ENCODE measurements around the gene MSX2. TPM values are rescaled to one million over a fixed set of nuclear protein-coding genes. Genes with fewer than 3 reads are reported as not detected.

MSX2 gene
- total RNA-seq, 1 experiment from 2014 or later: not detected

DNA sequence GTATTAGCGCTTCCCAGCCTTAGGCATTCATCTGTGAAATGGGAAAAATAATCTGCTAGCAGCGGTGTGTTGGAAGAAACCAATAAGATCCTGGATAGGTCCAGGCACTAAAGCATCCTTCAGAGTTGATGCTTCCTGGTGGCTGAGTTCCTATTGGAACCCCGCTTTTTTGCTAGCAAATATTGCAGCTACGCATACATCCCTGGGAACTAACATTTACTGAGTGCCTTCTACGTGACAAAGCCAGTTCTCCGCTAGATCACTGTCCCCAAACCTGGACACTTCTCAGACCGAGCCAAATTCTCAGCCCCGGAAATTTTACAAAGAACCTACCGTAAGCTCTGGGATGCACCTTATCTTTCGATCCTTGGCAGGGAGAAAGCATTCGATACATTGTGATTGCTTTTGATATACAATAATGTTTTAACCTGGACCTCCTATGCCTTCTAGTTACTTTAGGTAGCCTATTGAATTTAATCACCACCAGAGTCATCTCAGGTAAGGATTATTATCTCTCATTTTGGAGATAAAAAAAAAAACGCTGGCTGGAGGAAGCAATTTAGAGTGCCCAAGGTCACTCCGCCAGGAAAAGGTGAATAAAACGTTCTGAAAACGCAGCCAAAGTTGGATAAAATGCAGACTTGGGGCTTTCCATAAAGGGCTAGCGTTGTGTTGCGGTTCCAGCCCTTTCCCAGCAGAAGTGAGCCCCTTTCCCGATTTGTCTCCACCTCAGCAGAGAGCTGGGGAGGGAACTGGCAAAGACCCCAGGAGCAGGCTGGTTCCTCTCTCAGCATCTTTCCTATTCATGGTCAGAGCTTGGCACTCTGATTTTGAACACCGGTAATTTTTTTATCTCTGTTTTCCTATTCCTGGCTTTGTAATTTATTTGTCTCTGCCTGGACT is 2.6 kb upstream of the MSX2 start:
- H3K4me2 ChIP-seq (ENCODE audit: low read depth, low read length, poor library complexity, severe bottlenecking): no peak overlapping the region
- DNase-seq: no peak
- H3K9ac ChIP-seq (ENCODE audit: low read length): no peak overlapping the region
- no peak overlapping the region for H2AFZ ChIP-seq (ENCODE audit: low read length)
- H3K4me3 ChIP-seq (ENCODE audit: low read length): no peak overlapping the region
- H3K36me3 ChIP-seq (ENCODE audit: insufficient read depth, low read length): no peaks in the 10 kb centered on the region
- H3K9me2 ChIP-seq (replicated peaks; ENCODE audit: insufficient read depth, low read length): no peaks in the 10 kb centered on the region
- H4K20me1 ChIP-seq (ENCODE audit: insufficient read depth, low read depth, low read length): no peaks in the 10 kb centered on the region
- no peaks in the 10 kb centered on the region for H3K79me2 ChIP-seq (ENCODE audit: low read length)
- H3K9me3 ChIP-seq (ENCODE audit: low read length): no peaks in the 10 kb centered on the region
- no peaks in the 10 kb centered on the region for H3K27me3 ChIP-seq (ENCODE audit: low read length)
- no peak overlapping the region for H3K27ac ChIP-seq (ENCODE audit: low read length)
- H3K4me1 ChIP-seq (ENCODE audit: low read length): no peaks in the 10 kb centered on the region

GRCh38 chr5:174722500-174722899 is 1.9 kb upstream of the MSX2 start:
- H3K9me3 ChIP-seq (ENCODE audit: low read length): no peaks in the 10 kb centered on the region
- no peak overlapping the region for H3K4me3 ChIP-seq (ENCODE audit: low read length)
- H4K20me1 ChIP-seq (ENCODE audit: insufficient read depth, low read depth, low read length): no peaks in the 10 kb centered on the region
- no peaks in the 10 kb centered on the region for H3K4me1 ChIP-seq (ENCODE audit: low read length)
- H3K36me3 ChIP-seq (ENCODE audit: insufficient read depth, low read length): no peaks in the 10 kb centered on the region
- H2AFZ ChIP-seq (ENCODE audit: low read length): no peak overlapping the region
- no peaks in the 10 kb centered on the region for H3K27me3 ChIP-seq (ENCODE audit: low read length)
- no peaks in the 10 kb centered on the region for H3K79me2 ChIP-seq (ENCODE audit: low read length)
- H3K9me2 ChIP-seq (replicated peaks; ENCODE audit: insufficient read depth, low read length): no peaks in the 10 kb centered on the region
- no peak overlapping the region for H3K4me2 ChIP-seq (ENCODE audit: low read depth, low read length, poor library complexity, severe bottlenecking)
- DNase-seq: no peak
- no peak overlapping the region for H3K9ac ChIP-seq (ENCODE audit: low read length)
- H3K27ac ChIP-seq (ENCODE audit: low read length): no peak overlapping the region

- Histone ChIP-seq H4K20me1 (ENCODE audit: insufficient read depth, low read depth, low read length) (no peaks in the 10 kb centered on the region), H3K27me3 (ENCODE audit: low read length) (no peaks in the 10 kb centered on the region), H3K27ac (ENCODE audit: low read length) (no peak overlapping the region), H3K9ac (ENCODE audit: low read length) (no peak overlapping the region), H2AFZ (ENCODE audit: low read length) (no peak overlapping the region), H3K36me3 (ENCODE audit: insufficient read depth, low read length) (no peaks in the 10 kb centered on the region), H3K4me1 (ENCODE audit: low read length) (no peaks in the 10 kb centered on the region), H3K79me2 (ENCODE audit: low read length) (no peaks in the 10 kb centered on the region), H3K9me3 (ENCODE audit: low read length) (no peaks in the 10 kb centered on the region), H3K4me2 (ENCODE audit: low read depth, low read length, poor library complexity, severe bottlenecking) (no peak overlapping the region), H3K4me3 (ENCODE audit: low read length) (no peak overlapping the region), H3K9me2 (replicated peaks; ENCODE audit: insufficient read depth, low read length) (no peaks in the 10 kb centered on the region)
- DNase-seq: no peak
These were observed 935 bp upstream of the MSX2 start for GRCh38 chr5:174723315-174723978.

- H3K27ac ChIP-seq (ENCODE audit: low read length): no peak overlapping the region
- no peak overlapping the region for H3K9ac ChIP-seq (ENCODE audit: low read length)
- H3K27me3 ChIP-seq (ENCODE audit: low read length): no peaks in the 10 kb centered on the region
- H2AFZ ChIP-seq (ENCODE audit: low read length): no peak overlapping the region
- no peaks in the 10 kb centered on the region for H3K79me2 ChIP-seq (ENCODE audit: low read length)
- H3K9me2 ChIP-seq (replicated peaks; ENCODE audit: insufficient read depth, low read length): no peaks in the 10 kb centered on the region
- H3K4me3 ChIP-seq (ENCODE audit: low read length): no peak overlapping the region
- no peaks in the 10 kb centered on the region for H3K36me3 ChIP-seq (ENCODE audit: insufficient read depth, low read length)
- H3K4me2 ChIP-seq (ENCODE audit: low read depth, low read length, poor library complexity, severe bottlenecking): no peak overlapping the region
- no peaks in the 10 kb centered on the region for H3K4me1 ChIP-seq (ENCODE audit: low read length)
- no peaks in the 10 kb centered on the region for H3K9me3 ChIP-seq (ENCODE audit: low read length)
- no peak for DNase-seq
- H4K20me1 ChIP-seq (ENCODE audit: insufficient read depth, low read depth, low read length): no peaks in the 10 kb centered on the region
These were observed 351 bp upstream of the MSX2 start for GRCh38 chr5:174723979-174724483.

GRCh38 chr5:174725261-174725990 is 1.0 kb downstream of the MSX2 start:
- no peaks in the 10 kb centered on the region for H3K27me3 ChIP-seq (ENCODE audit: low read length)
- H3K9ac ChIP-seq (ENCODE audit: low read length): no peak overlapping the region
- no peak for DNase-seq
- no peak overlapping the region for H3K4me3 ChIP-seq (ENCODE audit: low read length)
- H3K4me1 ChIP-seq (ENCODE audit: low read length): no peaks in the 10 kb centered on the region
- no peak overlapping the region for H2AFZ ChIP-seq (ENCODE audit: low read length)
- no peaks in the 10 kb centered on the region for H3K79me2 ChIP-seq (ENCODE audit: low read length)
- no peaks in the 10 kb centered on the region for H3K36me3 ChIP-seq (ENCODE audit: insufficient read depth, low read length)
- no peak overlapping the region for H3K4me2 ChIP-seq (ENCODE audit: low read depth, low read length, poor library complexity, severe bottlenecking)
- H3K9me3 ChIP-seq (ENCODE audit: low read length): no peaks in the 10 kb centered on the region
- no peaks in the 10 kb centered on the region for H4K20me1 ChIP-seq (ENCODE audit: insufficient read depth, low read depth, low read length)
- H3K9me2 ChIP-seq (replicated peaks; ENCODE audit: insufficient read depth, low read length): no peaks in the 10 kb centered on the region
- no peak overlapping the region for H3K27ac ChIP-seq (ENCODE audit: low read length)

GRCh38 chr5:174725991-174726601 is 1.7 kb downstream of the MSX2 start:
- no peaks in the 10 kb centered on the region for H3K27me3 ChIP-seq (ENCODE audit: low read length)
- H3K4me2 ChIP-seq (ENCODE audit: low read depth, low read length, poor library complexity, severe bottlenecking): no peak overlapping the region
- H2AFZ ChIP-seq (ENCODE audit: low read length): no peak overlapping the region
- no peaks in the 10 kb centered on the region for H3K9me3 ChIP-seq (ENCODE audit: low read length)
- H4K20me1 ChIP-seq (ENCODE audit: insufficient read depth, low read depth, low read length): no peaks in the 10 kb centered on the region
- H3K79me2 ChIP-seq (ENCODE audit: low read length): no peaks in the 10 kb centered on the region
- no peak overlapping the region for H3K27ac ChIP-seq (ENCODE audit: low read length)
- H3K36me3 ChIP-seq (ENCODE audit: insufficient read depth, low read length): no peaks in the 10 kb centered on the region
- no peaks in the 10 kb centered on the region for H3K4me1 ChIP-seq (ENCODE audit: low read length)
- H3K4me3 ChIP-seq (ENCODE audit: low read length): no peak overlapping the region
- DNase-seq: no peak
- H3K9ac ChIP-seq (ENCODE audit: low read length): no peak overlapping the region
- no peaks in the 10 kb centered on the region for H3K9me2 ChIP-seq (replicated peaks; ENCODE audit: insufficient read depth, low read length)

DNA sequence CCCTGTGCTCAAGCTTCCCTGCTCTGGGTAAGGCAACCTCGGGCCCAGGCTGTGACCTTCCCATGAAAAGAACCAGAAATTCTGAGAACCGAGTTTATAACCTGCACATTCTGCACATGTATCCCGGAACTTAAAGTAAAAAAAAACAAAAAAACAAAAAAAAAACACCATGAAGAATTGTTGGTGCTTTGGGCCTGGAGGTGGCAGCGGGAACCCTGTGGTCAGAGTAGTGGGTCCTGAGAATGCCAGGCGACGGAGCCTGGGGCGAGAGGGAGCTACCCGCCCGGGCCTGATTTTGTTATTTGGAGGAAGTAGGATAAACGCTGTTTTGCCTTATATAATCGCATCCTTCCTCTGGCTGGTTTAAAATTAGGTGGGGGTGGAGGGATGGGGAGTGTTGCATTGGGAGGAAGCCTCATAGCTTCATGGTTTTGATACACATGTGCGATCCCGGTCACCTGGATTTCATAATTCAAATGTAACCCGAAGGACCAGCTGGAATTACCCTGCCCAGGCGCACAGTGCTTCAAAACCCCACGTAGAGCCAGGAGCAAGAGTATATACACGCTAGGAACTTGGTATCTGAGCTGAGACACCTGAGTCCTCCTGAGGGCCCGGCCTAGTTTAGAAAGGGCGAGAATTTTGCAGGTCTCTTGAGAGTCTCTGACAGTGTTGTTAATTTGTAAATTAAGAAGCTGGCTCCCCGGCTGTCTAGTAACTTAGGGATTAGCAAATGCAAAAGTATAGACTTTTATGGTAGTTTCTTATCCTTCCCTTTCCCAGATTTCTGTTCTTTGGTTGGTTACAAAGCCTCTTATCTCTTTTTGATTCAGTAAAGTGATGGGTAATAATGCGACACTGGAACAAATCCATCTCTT is 2.8 kb downstream of the MSX2 start:
- Histone ChIP-seq H3K36me3 (ENCODE audit: insufficient read depth, low read length) (no peaks in the 10 kb centered on the region), H4K20me1 (ENCODE audit: insufficient read depth, low read depth, low read length) (no peaks in the 10 kb centered on the region), H3K27me3 (ENCODE audit: low read length) (no peaks in the 10 kb centered on the region)

More for the DNA sequence above, 2.8 kb downstream of the MSX2 start:
- Histone ChIP-seq H3K4me2 (ENCODE audit: low read depth, low read length, poor library complexity, severe bottlenecking) (no peak overlapping the region), H3K9me2 (replicated peaks; ENCODE audit: insufficient read depth, low read length) (no peaks in the 10 kb centered on the region), H3K27ac (ENCODE audit: low read length) (no peak overlapping the region), H3K9me3 (ENCODE audit: low read length) (no peaks in the 10 kb centered on the region), H3K79me2 (ENCODE audit: low read length) (no peaks in the 10 kb centered on the region), H3K4me3 (ENCODE audit: low read length) (no peak overlapping the region), H2AFZ (ENCODE audit: low read length) (no peak overlapping the region), H3K9ac (ENCODE audit: low read length) (no peak overlapping the region), H3K4me1 (ENCODE audit: low read length) (no peaks in the 10 kb centered on the region)
- no peak for DNase-seq

Data from Karpas-422 (cell line).